RWPE1 (cell line): ENCODE measurements around the gene FAT2.
"Not testable (repeated sequence)": the region's sequence is repeated elsewhere in the genome, so short reads cannot be mapped to it uniquely, and the experiment has no call there.

Source experiments
- CTCF ChIA-PET: fragments of 350-600 bp; sonication (Branson Sonifier 250); formaldehyde crosslinking; extraction: SDS; loops from one replicate; lab custom pipeline; 2021; lab: Yijun Ruan, JAX
- POLR2A ChIA-PET: fragments of 400-600 bp; formaldehyde crosslinking; extraction: SDS; loops from one replicate; lab custom pipeline; 2020; ENCODE audit warnings: antibody characterized with exemption; ENCODE audit not compliant: low non-redundant PET; lab: Yijun Ruan, JAX
- DNase-seq: peaks from one replicate; pipeline ENCODE4 v3.0.0; 2012; ENCODE audit warnings: low spot score
- H3K27ac ChIP-seq: fragments of 450-650 bp; 2 replicates; pipeline ENCODE4 v1.5.1; 2017
- CTCF ChIP-seq: fragments of 450-650 bp; conservative IDR thresholded peaks from 2 replicates; pipeline ENCODE4 v1.5.1; 2017; ENCODE audit warnings: low read depth, mild to moderate bottlenecking

The FAT2 gene

GRCh38 chr5:151581812-151582583, 9.1 kb downstream of the FAT2 start:
- peak; percentile 90 for DNase-seq
- TF ChIP-seq CTCF = no peak
- H3K27ac ChIP-seq = peak overlapping the region; percentile 98
- CTCF ChIA-PET = interaction anchor here (0.5 to 1.7 kb wide), 8 partner anchors 14 to 1991 kb away, joined by 3 to 11 read pairs (median 4); no protein-coding TSS in a partner anchor
- POLR2A ChIA-PET = interaction anchor here (0.6 to 1.5 kb wide), 3 partner anchors 9 to 45 kb away, joined by 3 to 7 read pairs (median 5); no protein-coding TSS in a partner anchor

- no peak for DNase-seq
- no peak for TF ChIP-seq CTCF
- H3K27ac ChIP-seq = peak overlapping the region; percentile 98
- CTCF ChIA-PET = interaction anchor here (0.6 to 1.2 kb wide), 4 partner anchors 13 to 1990 kb away, joined by 4 to 6 read pairs (median 4); no protein-coding TSS in a partner anchor
- POLR2A ChIA-PET = interaction anchor here (0.7 to 1.5 kb wide), 3 partner anchors 8 to 11 kb away, joined by 3 to 5 read pairs (median 3); no protein-coding TSS in a partner anchor
These were observed 9.8 kb downstream of the FAT2 start for GRCh38 chr5:151581347-151581746.

- ChIA-PET POLR2A (interaction anchor here (0.7 kb wide), 1 partner anchor 11 kb away, joined by 3 read pairs; no protein-coding TSS in a partner anchor), CTCF (interaction anchor here (0.6 to 1.2 kb wide), 3 partner anchors 13 to 87 kb away, joined by 3 to 4 read pairs (median 4); no protein-coding TSS in a partner anchor)
- H3K27ac ChIP-seq = peak overlapping the region; percentile 98
- TF ChIP-seq CTCF = no peak
- no peak for DNase-seq
These were observed 10.3 kb downstream of the FAT2 start for GRCh38 chr5:151580858-151581257.

- no peak for DNase-seq
- POLR2A ChIA-PET = no interaction called here
- CTCF ChIA-PET = interaction anchor here (0.6 kb wide), 2 partner anchors 55 to 86 kb away, joined by 3 read pairs; no protein-coding TSS in a partner anchor
- no peak for TF ChIP-seq CTCF
- H3K27ac ChIP-seq = peak overlapping the region; percentile 98
These were observed 10.9 kb downstream of the FAT2 start for GRCh38 chr5:151580239-151580638.

- DNase-seq, POLR2A ChIA-PET, CTCF ChIA-PET: not testable (repeated sequence)
- H3K27ac ChIP-seq = peak overlapping the region; percentile 40
These were observed 12.0 kb downstream of the FAT2 start for GRCh38 chr5:151579146-151579545.

GRCh38 chr5:151578326-151579025, 12.7 kb downstream of the FAT2 start:
- POLR2A ChIA-PET = no interaction called here

More at GRCh38 chr5:151578326-151579025, 12.7 kb downstream of the FAT2 start:
- CTCF ChIA-PET = interaction anchor here (0.6 to 1.2 kb wide), 2 partner anchors 73 to 169 kb away, joined by 3 to 7 read pairs; no protein-coding TSS in a partner anchor
- no peak for TF ChIP-seq CTCF
- no peak for DNase-seq
- H3K27ac ChIP-seq = no peak overlapping the region
